HCT116 (cell line): ENCODE data around the gene ID1. TPM values are rescaled to one million over a fixed set of nuclear protein-coding genes. Genes with fewer than 3 reads are reported as not detected.

Experiments used
- ATAC-seq: fragments of 200-7000 bp; cut with Tn5 transposase; 2 replicates; pipeline ENCODE4 v1.9.1; 2020; ENCODE audit warnings: mild to moderate bottlenecking, moderate library complexity
- BruUV-seq: library from RNA; stranded (reverse); fragments of 400-500 nt; replicated peaks from 2 replicates; lab custom pipeline; 2021; lab: Mats Ljungman, UMichigan
- CTCF ChIA-PET: fragments of 300-600 bp; sonication (Branson Sonifier 250); formaldehyde crosslinking; loops from one replicate; lab custom pipeline; 2021; ENCODE audit warnings: antibody characterized with exemption; lab: Charles Lee
- POLR2A ChIA-PET: fragments of 300-600, 350-600 bp; sonication (Branson Sonifier 250); formaldehyde crosslinking; loops from one replicate; lab custom pipeline; 2021; ENCODE audit warnings: antibody characterized with exemption; lab: Charles Lee
- RAD21 ChIA-PET, 2 experiments: fragments of 300-600 bp; sonication (Branson Sonifier 250); formaldehyde crosslinking; loops; one replicate each; lab custom pipeline; 2023; ENCODE audit warnings: low total read pairs in 2 of 2; ENCODE audit not compliant: uncharacterized antibody in 2 of 2, unreplicated experiment in 2 of 2, low non-redundant PET in 1 of 2; lab: Charles Lee
- DNase-seq: peaks from one replicate; pipeline ENCODE4 v3.0.0-alpha.2; 2010; ENCODE audit warnings: low read depth, low spot score
- H2AFZ ChIP-seq: fragments of 200-600 bp; shearing (Covaris generic), sonication (generic); 2 replicates; pipeline ENCODE4 v1.6.1; 2017; ENCODE audit warnings: low read depth, mixed run types, mixed read lengths, antibody characterized with exemption, low read length; ENCODE audit not compliant: poor library complexity, severe bottlenecking
- H3K27ac ChIP-seq: 2 replicates; pipeline ENCODE4 v1.5.1; 2012; ENCODE audit warnings: low read depth, low read length
- H3K27me3 ChIP-seq: fragments of 200-600 bp; sonication (generic); 2 replicates; pipeline ENCODE4 v1.6.1; 2016; ENCODE audit warnings: mixed run types, low read length, mixed read lengths; ENCODE audit not compliant: insufficient read depth
- H3K36me3 ChIP-seq, 2 experiments: fragments of 200-500 bp in 1 of 2; fragments of 200-600 bp in 1 of 2; sonication (Bioruptor generic) in 1 of 2; sonication (generic) in 1 of 2; 2 replicates each; pipeline versions ENCODE4 v1.5.1 to v1.6.1; 2014 to 2016; ENCODE audit warnings: low read length in 2 of 2, inconsistent platforms in 1 of 2, mixed read lengths in 1 of 2, mixed run types in 1 of 2; ENCODE audit not compliant: insufficient read depth in 2 of 2, control insufficient read depth in 1 of 2
- H3K4me1 ChIP-seq, 2 experiments: fragments of 200-600 bp in 1 of 2; sonication (generic) in 1 of 2; 2 replicates each; pipeline versions ENCODE4 v1.5.1 to v1.6.1; 2012 to 2017; ENCODE audit warnings: low read length in 2 of 2, inconsistent platforms in 1 of 2, mild to moderate bottlenecking in 1 of 2, mixed read lengths in 1 of 2, mixed run types in 1 of 2, moderate library complexity in 1 of 2; ENCODE audit not compliant: insufficient read depth in 2 of 2, control insufficient read depth in 1 of 2
- H3K4me2 ChIP-seq: fragments of 200-600 bp; sonication (generic); 2 replicates; pipeline ENCODE4 v1.6.1; 2017; ENCODE audit warnings: mixed run types, low read length, mixed read lengths
- H3K4me3 ChIP-seq, 2 experiments: fragments of 200-600 bp in 1 of 2; sonication (generic) in 1 of 2; replicated peaks in 1 of 2; 2 replicates each; pipeline ENCODE4 v1.5.1; 2011 to 2016; ENCODE audit warnings: low read length in 2 of 2, control low read depth in 1 of 2, low read depth in 1 of 2, mild to moderate bottlenecking in 1 of 2, mixed read lengths in 1 of 2, mixed run types in 1 of 2
- H3K79me2 ChIP-seq: fragments of 200-600 bp; sonication (generic); 2 replicates; pipeline ENCODE4 v1.6.1; 2017; ENCODE audit warnings: mild to moderate bottlenecking, mixed run types, low read length, moderate library complexity, mixed read lengths; ENCODE audit not compliant: insufficient read depth
- H3K9ac ChIP-seq: fragments of 200-600 bp; sonication (generic); 2 replicates; pipeline ENCODE4 v1.6.1; 2016; ENCODE audit warnings: low read length, mixed read lengths
- H3K9me2 ChIP-seq: fragments of 200-600 bp; sonication (generic), shearing (Covaris generic); 2 replicates; pipeline ENCODE4 v1.6.1; 2017; ENCODE audit warnings: mixed run types, mild to moderate bottlenecking, moderate library complexity; ENCODE audit not compliant: insufficient read depth
- H3K9me3 ChIP-seq, 2 experiments: fragments of 200-500 bp in 1 of 2; fragments of 200-600 bp in 1 of 2; sonication (Bioruptor generic) in 1 of 2; sonication (generic) in 1 of 2; 2 replicates each; pipeline ENCODE4 v1.6.1; 2014 to 2017; ENCODE audit warnings: low read length in 2 of 2, mixed read lengths in 2 of 2, inconsistent platforms in 1 of 2, low read depth in 1 of 2, mild to moderate bottlenecking in 1 of 2, mixed run types in 1 of 2, moderate library complexity in 1 of 2; ENCODE audit not compliant: control insufficient read depth in 1 of 2, insufficient read depth in 1 of 2
- H4K20me1 ChIP-seq: fragments of 200-600 bp; sonication (generic), shearing (Covaris generic); 2 replicates; pipeline ENCODE4 v1.6.1; 2017; ENCODE audit warnings: mixed run types, mild to moderate bottlenecking, moderate library complexity; ENCODE audit not compliant: insufficient read depth
- CBX3 ChIP-seq: IDR thresholded peaks from 2 replicates; pipeline ENCODE4 v1.6.1; 2012; ENCODE audit warnings: low read depth
- ELF1 ChIP-seq: IDR thresholded peaks from 2 replicates; pipeline ENCODE4 v1.6.1; 2012; ENCODE audit warnings: low read depth, borderline replicate concordance
- EZH2phosphoT487 ChIP-seq: fragments of 200-600 bp; IDR thresholded peaks from 2 replicates; pipeline ENCODE4 v1.6.1; 2018; ENCODE audit warnings: antibody characterized with exemption, borderline replicate concordance
- JUND ChIP-seq: IDR thresholded peaks from 2 replicates; pipeline ENCODE4 v1.6.1; 2012
- POLR2AphosphoS5 ChIP-seq: IDR thresholded peaks from 2 replicates; pipeline ENCODE4 v1.6.1; 2011; ENCODE audit warnings: mild to moderate bottlenecking, low read depth, low read length, moderate library complexity
- RAD21 ChIP-seq: IDR thresholded peaks from 2 replicates; pipeline ENCODE4 v1.6.1; 2012; ENCODE audit warnings: low read depth, mild to moderate bottlenecking
- TCF7L2 ChIP-seq: IDR thresholded peaks from 2 replicates; pipeline ENCODE4 v1.7.0; 2011; ENCODE audit warnings: borderline replicate concordance, inconsistent platforms; ENCODE audit not compliant: insufficient read depth, insufficient read length; ENCODE audit errors: extremely low read depth
- ZFX ChIP-seq: fragments of 450-650 bp; IDR thresholded peaks from 2 replicates; pipeline ENCODE4 v1.6.1; 2017
- intact Hi-C: fragments of 100-400 bp; cut with micrococcal nuclease; formaldehyde crosslinking; loops from 2 replicates; pipeline ENCODE4 v1.10.0; 2022
- total RNA-seq: library from RNA; stranded (reverse); gene quantifications from one replicate; pipeline ENCODE4 v1.2.1, GENCODE V29; 2021; ENCODE audit not compliant: unreplicated experiment

ID1 gene
- total RNA-seq, 1 experiment from 2014 or later, result 811 TPM

- intact Hi-C loops, result no loop called here
- peak overlapping the region; percentile 75 for H3K4me2 ChIP-seq
- H3K9me3 ChIP-seq, result no peaks in the 10 kb centered on the region
- DNase-seq, result no peak
- H3K4me3 ChIP-seq, result peak overlapping the region; percentile 11 to 25
- no peaks in the 10 kb centered on the region for H3K9me2 ChIP-seq
- H4K20me1 ChIP-seq, result no peaks in the 10 kb centered on the region; the same call in 1 of the 2 replicates
- H3K4me1 ChIP-seq, result peaks cover 44 to 81% of the 10 kb centered on the region in 2 experiments
- no peak for ATAC-seq
- H2AFZ ChIP-seq, result no peak overlapping the region
- H3K36me3 ChIP-seq, result peaks cover 0 to 13% of the 10 kb centered on the region in 2 experiments; a peak in 2 of 4 replicates
- no peaks in the 10 kb centered on the region for H3K27me3 ChIP-seq
- TF ChIP-seq JUND (no peak), CBX3 (no peak)
- peaks cover 27% of the 10 kb centered on the region for H3K79me2 ChIP-seq
- CTCF ChIA-PET, result interaction anchor here (0.8 to 3.0 kb wide), 6 partner anchors 9 to 39 kb away, joined by 3 to 15 read pairs (median 8); no protein-coding TSS in a partner anchor
- no TSS peak for BruUV-seq
- peak overlapping the region; percentile 98 for H3K27ac ChIP-seq
- peak overlapping the region; percentile 99 for H3K9ac ChIP-seq
- POLR2A ChIA-PET, result interaction anchor here (0.7 to 20.0 kb wide), 6 partner anchors 10 to 36 kb away, joined by 3 to 1106 read pairs (median 4); no protein-coding TSS in a partner anchor
- RAD21 ChIA-PET, result interaction anchor here (1.0 to 1.4 kb wide), 4 partner anchors 10 to 41 kb away, joined by 3 to 6 read pairs (median 3); no protein-coding TSS in a partner anchor
These were observed 2.7 kb upstream of the ID1 start for GRCh38 chr20:31602431-31602778.

- peak; percentile 52; the same call in 1 of the 2 replicates for TF ChIP-seq POLR2AphosphoS5
- TF ChIP-seq ZFX, result no peak
- TF ChIP-seq RAD21, result no peak
- no peak for TF ChIP-seq EZH2phosphoT487
- TF ChIP-seq TCF7L2, result no peak
- TF ChIP-seq ELF1, result no peak
- TF ChIP-seq, all 23 proteins: peak for 1
- POLR2A ChIA-PET, result interaction anchor here (0.7 to 20.0 kb wide), 6 partner anchors 9 to 36 kb away, joined by 3 to 1106 read pairs (median 4); no protein-coding TSS in a partner anchor
- RAD21 ChIA-PET, result interaction anchor here (0.6 to 1.4 kb wide), 5 partner anchors 10 to 54 kb away, joined by 3 to 6 read pairs (median 3); no protein-coding TSS in a partner anchor
- Histone ChIP-seq H3K36me3 (peaks cover 0 to 13% of the 10 kb centered on the region in 2 experiments; a peak in 2 of 4 replicates), H3K27ac (peak overlapping the region; percentile 98), H3K4me2 (peak overlapping the region; percentile 75), H4K20me1 (no peaks in the 10 kb centered on the region; the same call in 1 of the 2 replicates), H3K9ac (peak overlapping the region; percentile 99), H3K4me1 (peaks cover 44 to 81% of the 10 kb centered on the region in 2 experiments), H3K27me3 (no peaks in the 10 kb centered on the region), H3K4me3 (peak overlapping the region; percentile 11 to 25), H3K79me2 (peaks cover 27% of the 10 kb centered on the region), H3K9me3 (no peaks in the 10 kb centered on the region), H2AFZ (no peak overlapping the region), H3K9me2 (no peaks in the 10 kb centered on the region)
- CTCF ChIA-PET, result interaction anchor here (0.6 to 3.0 kb wide), 8 partner anchors 9 to 121 kb away, joined by 3 to 15 read pairs (median 5); no protein-coding TSS in a partner anchor
- BruUV-seq, result no TSS peak
- intact Hi-C loops, result no loop called here
- DNase-seq (peak; percentile 72), ATAC-seq (peak; percentile 33)
These were observed 2.2 kb upstream of the ID1 start for GRCh38 chr20:31602779-31603441.
